Activated naive CD4-positive, alpha-beta T cell treated with anti-CD3 and anti-CD28 coated beads for 36 hours (primary cell): Measurements from ENCODE around the gene DLG2. TPM values are rescaled to one million over a fixed set of nuclear protein-coding genes. Genes with fewer than 3 reads are reported as not detected.

Source experiments
- CTCF ChIA-PET: fragments of 350-600 bp; sonication (Branson Sonifier 250); formaldehyde crosslinking; loops from one replicate; lab custom pipeline; 2021; ENCODE audit warnings: antibody characterized with exemption; lab: Charles Lee
- DNase-seq: peaks from one replicate; pipeline ENCODE4 v3.0.0-alpha.2; 2020
- H3K27ac Mint-ChIP-seq: one replicate; pipeline ENCODE4 v1.8.0; 2021; ENCODE audit warnings: mild to moderate bottlenecking, mixed read lengths
- H3K27me3 Mint-ChIP-seq: one replicate; pipeline ENCODE4 v1.8.0; 2021; ENCODE audit warnings: low read depth, mixed read lengths
- H3K36me3 Mint-ChIP-seq: one replicate; pipeline ENCODE4 v1.8.0; 2021; ENCODE audit warnings: low read depth, mixed read lengths
- H3K4me1 Mint-ChIP-seq: one replicate; pipeline ENCODE4 v1.8.0; 2021; ENCODE audit warnings: low read depth, mixed read lengths
- H3K4me3 Mint-ChIP-seq: one replicate; pipeline ENCODE4 v1.8.0; 2021; ENCODE audit warnings: mild to moderate bottlenecking, moderate library complexity, mixed read lengths
- H3K9me3 Mint-ChIP-seq: one replicate; pipeline ENCODE4 v1.8.0; 2021; ENCODE audit warnings: mixed read lengths
- intact Hi-C: fragments of 100-400 bp; cut with micrococcal nuclease; formaldehyde crosslinking; loops from one replicate; pipeline ENCODE4 v1.15.1; 2023
- total RNA-seq, 2 experiments: library from RNA; stranded (reverse); gene quantifications; one replicate each; pipeline ENCODE4 v1.2.3, GENCODE V29; 2021

DLG2 gene
- total RNA-seq, 2 experiments from 2014 or later = 3.3 to 4.6 TPM

GRCh38 chr11:84757711-84758110 lies 869.4 kb downstream of the DLG2 start:
- no peaks in the 10 kb centered on the region for H3K4me1 Mint-ChIP-seq
- CTCF ChIA-PET = no interaction called here
- no peaks in the 10 kb centered on the region for H3K36me3 Mint-ChIP-seq
- H3K9me3 Mint-ChIP-seq = peaks cover 12% of the 10 kb centered on the region
- H3K4me3 Mint-ChIP-seq = no peak overlapping the region
- no peak for DNase-seq
- no peak overlapping the region for H3K27ac Mint-ChIP-seq
- intact Hi-C loops = no loop called here
- no peaks in the 10 kb centered on the region for H3K27me3 Mint-ChIP-seq

GRCh38 chr11:84751371-84751770 lies 875.8 kb downstream of the DLG2 start:
- Mint-ChIP-seq H3K27me3 (no peaks in the 10 kb centered on the region), H3K9me3 (peaks cover 15% of the 10 kb centered on the region), H3K27ac (no peak overlapping the region), H3K36me3 (no peaks in the 10 kb centered on the region), H3K4me3 (no peak overlapping the region), H3K4me1 (peaks cover 5% of the 10 kb centered on the region)
- CTCF ChIA-PET = no interaction called here
- DNase-seq = no peak
- intact Hi-C loops = no loop called here

DNA sequence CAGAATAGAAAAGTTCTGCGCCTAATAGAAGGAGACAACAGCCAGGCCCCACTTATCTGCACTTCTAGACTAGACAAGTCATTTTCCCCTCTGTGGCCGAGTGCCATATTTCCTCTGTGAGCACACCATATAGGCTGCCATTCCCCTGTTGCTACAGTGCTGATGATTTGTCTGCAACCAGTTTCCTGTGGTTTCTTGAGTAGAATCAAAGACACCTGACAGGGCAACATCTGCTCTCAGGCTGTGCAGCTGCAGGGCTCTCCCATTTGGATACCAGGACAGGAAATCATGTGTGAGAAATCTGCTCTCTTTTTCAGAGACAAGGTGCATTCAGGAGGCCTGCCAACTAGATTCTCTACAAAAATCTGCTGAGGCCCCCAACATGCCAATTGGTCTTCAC lies 879.3 kb downstream of the DLG2 start:
- Mint-ChIP-seq H3K27ac (no peak overlapping the region), H3K27me3 (no peaks in the 10 kb centered on the region), H3K4me1 (peaks cover 5% of the 10 kb centered on the region), H3K4me3 (no peak overlapping the region), H3K36me3 (no peaks in the 10 kb centered on the region), H3K9me3 (peaks cover 12% of the 10 kb centered on the region)
- CTCF ChIA-PET = no interaction called here
- intact Hi-C loops = no loop called here
- DNase-seq = peak; percentile 7

DNA sequence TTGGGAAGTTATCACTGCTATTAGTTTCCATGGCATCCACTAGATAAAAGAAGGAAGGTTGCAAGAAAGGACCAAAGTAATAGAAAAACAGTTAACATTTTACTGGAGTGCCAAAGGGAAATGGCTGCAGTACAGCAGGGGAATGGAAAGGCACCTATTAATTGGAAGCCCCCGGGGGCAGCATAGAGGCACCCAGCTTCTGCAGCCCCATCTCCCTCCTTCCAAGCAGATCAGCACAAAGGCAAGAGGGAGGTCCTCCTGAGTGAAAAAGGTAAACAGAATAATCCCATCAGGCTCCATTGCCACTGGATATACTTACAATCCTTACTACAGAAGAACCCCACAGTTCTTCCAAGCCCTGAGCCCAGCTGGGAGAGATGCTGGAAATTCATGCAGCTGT lies 887.1 kb downstream of the DLG2 start:
- CTCF ChIA-PET = no interaction called here
- intact Hi-C loops = no loop called here
- no peak overlapping the region for H3K27ac Mint-ChIP-seq
- no peak for DNase-seq
- H3K9me3 Mint-ChIP-seq = peaks cover 19% of the 10 kb centered on the region
- no peaks in the 10 kb centered on the region for H3K4me1 Mint-ChIP-seq
- no peaks in the 10 kb centered on the region for H3K36me3 Mint-ChIP-seq
- no peaks in the 10 kb centered on the region for H3K27me3 Mint-ChIP-seq
- H3K4me3 Mint-ChIP-seq = no peak overlapping the region

GRCh38 chr11:84724256-84724655 lies 902.9 kb downstream of the DLG2 start:
- peaks cover 4% of the 10 kb centered on the region for H3K4me1 Mint-ChIP-seq
- CTCF ChIA-PET = no interaction called here
- H3K9me3 Mint-ChIP-seq = peaks cover 15% of the 10 kb centered on the region
- DNase-seq = no peak
- H3K27me3 Mint-ChIP-seq = peaks cover 14% of the 10 kb centered on the region
- no peak overlapping the region for H3K4me3 Mint-ChIP-seq
- intact Hi-C loops = loop anchor here (5.0 kb wide), 1 partner anchor 868 kb away; no protein-coding TSS in a partner anchor
- peaks cover 3% of the 10 kb centered on the region for H3K36me3 Mint-ChIP-seq
- H3K27ac Mint-ChIP-seq = no peak overlapping the region

DNA sequence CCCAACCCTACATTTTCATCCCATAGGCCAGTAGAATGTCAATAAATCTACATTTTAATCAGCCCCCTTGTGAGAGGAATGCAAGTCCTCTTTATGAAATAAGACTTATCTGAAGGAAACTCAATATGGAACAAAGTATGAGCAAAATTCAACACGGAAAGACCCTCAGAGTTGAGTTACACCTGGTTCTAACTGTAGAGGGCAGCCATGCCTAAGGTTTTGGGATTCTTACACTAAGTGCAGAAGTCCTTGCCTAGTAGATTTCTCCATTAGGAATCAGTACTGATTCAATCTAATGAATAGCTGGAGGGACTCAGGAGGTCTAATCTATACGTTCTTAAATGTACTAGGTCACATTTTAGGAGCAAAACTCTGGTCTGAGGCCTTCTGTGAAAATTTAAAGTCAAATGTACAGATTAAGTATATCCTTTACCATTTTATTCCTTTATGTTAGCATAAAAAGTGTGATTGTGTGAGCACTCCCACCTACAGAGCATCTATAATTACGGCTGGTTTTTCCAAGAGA lies 904.5 kb downstream of the DLG2 start:
- H3K27ac Mint-ChIP-seq = no peak overlapping the region
- intact Hi-C loops = loop anchor here (5.0 kb wide), 1 partner anchor 870 kb away; no protein-coding TSS in a partner anchor
- H3K4me1 Mint-ChIP-seq = peaks cover 4% of the 10 kb centered on the region
- no peak for DNase-seq
- H3K36me3 Mint-ChIP-seq = peaks cover 1% of the 10 kb centered on the region
- H3K4me3 Mint-ChIP-seq = no peak overlapping the region
- peaks cover 16% of the 10 kb centered on the region for H3K27me3 Mint-ChIP-seq
- H3K9me3 Mint-ChIP-seq = peaks cover 5% of the 10 kb centered on the region
- CTCF ChIA-PET = interaction anchor here (1.4 kb wide), 1 partner anchor 164 kb away, joined by 3 read pairs; no protein-coding TSS in a partner anchor

DNA sequence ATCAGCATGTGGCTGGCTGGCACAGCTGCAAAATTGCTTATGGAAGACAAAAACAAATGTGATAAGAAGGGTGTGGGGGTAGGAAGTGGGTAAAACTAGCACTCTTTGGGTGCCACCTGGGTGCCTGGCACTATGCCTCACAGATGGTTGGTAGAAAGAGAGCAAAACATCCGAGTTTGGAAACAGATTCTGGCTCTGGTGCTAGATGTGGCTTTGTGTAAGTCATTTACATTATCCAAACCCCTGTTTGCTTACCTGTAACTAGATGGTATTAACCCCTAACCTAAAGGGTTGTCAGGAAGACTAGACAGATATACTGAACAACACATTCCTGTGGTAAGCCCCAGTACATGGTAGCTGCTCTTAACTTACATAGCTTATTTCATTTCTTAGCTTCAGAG lies 905.6 kb downstream of the DLG2 start:
- Mint-ChIP-seq H3K36me3 (peaks cover 1% of the 10 kb centered on the region), H3K27ac (no peak overlapping the region), H3K9me3 (peaks cover 3% of the 10 kb centered on the region), H3K27me3 (peaks cover 16% of the 10 kb centered on the region), H3K4me1 (peaks cover 4% of the 10 kb centered on the region), H3K4me3 (peak overlapping the region; percentile 67)
- intact Hi-C loops = loop anchor here (5.0 kb wide), 1 partner anchor 871 kb away; no protein-coding TSS in a partner anchor
- CTCF ChIA-PET = interaction anchor here (1.4 kb wide), 1 partner anchor 163 kb away, joined by 3 read pairs; no protein-coding TSS in a partner anchor
- no peak for DNase-seq

- CTCF ChIA-PET = no interaction called here
- Mint-ChIP-seq H3K9me3 (peaks cover 3% of the 10 kb centered on the region), H3K4me1 (peaks cover 4% of the 10 kb centered on the region), H3K27ac (no peak overlapping the region), H3K27me3 (peaks cover 16% of the 10 kb centered on the region), H3K36me3 (peaks cover 1% of the 10 kb centered on the region), H3K4me3 (peak overlapping the region; percentile 67)
- intact Hi-C loops = loop anchor here (5.0 kb wide), 1 partner anchor 871 kb away; no protein-coding TSS in a partner anchor
- DNase-seq = peak; percentile 4
These were observed 906.3 kb downstream of the DLG2 start for GRCh38 chr11:84720706-84721402.

DNA sequence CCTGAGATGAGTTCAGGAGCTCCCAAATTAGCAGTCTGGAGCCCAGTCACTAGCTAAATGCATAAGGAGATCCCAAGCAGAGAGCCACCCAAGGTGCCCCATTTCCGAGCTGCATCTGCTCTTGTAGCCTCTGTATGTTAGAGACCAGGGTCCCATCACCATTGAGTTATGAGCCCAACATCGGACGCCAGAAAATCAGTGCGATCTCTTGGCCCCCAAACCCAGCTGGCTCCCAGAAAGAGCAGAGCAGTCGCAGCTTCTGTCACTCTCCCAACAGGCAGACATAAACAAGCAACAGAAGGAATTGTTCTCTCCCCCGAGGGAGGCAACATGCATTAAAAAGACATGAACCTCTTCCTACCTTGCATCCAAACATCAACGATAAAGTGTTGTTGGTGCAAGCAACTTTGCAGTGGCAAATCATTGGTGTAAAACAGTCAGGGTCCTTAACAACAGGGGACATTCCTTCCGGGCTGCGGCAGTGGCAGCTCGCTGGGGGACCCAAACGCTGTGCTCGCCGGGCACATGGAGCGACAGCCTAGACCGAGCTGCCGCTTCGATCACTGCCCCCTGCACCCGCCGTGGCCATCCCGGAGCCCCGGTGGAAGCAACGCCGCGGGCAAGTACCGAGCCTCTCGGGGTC lies 907.1 kb downstream of the DLG2 start:
- no peak for DNase-seq
- Mint-ChIP-seq H3K4me1 (peaks cover 4% of the 10 kb centered on the region), H3K9me3 (peaks cover 3% of the 10 kb centered on the region), H3K27ac (no peak overlapping the region), H3K27me3 (peaks cover 16% of the 10 kb centered on the region), H3K4me3 (peak overlapping the region; percentile 67), H3K36me3 (peaks cover 1% of the 10 kb centered on the region)
- CTCF ChIA-PET = interaction anchor here (0.7 kb wide), 1 partner anchor 156 kb away, joined by 5 read pairs; no protein-coding TSS in a partner anchor
- intact Hi-C loops = loop anchor here (5.0 kb wide), 1 partner anchor 872 kb away; no protein-coding TSS in a partner anchor

DNA sequence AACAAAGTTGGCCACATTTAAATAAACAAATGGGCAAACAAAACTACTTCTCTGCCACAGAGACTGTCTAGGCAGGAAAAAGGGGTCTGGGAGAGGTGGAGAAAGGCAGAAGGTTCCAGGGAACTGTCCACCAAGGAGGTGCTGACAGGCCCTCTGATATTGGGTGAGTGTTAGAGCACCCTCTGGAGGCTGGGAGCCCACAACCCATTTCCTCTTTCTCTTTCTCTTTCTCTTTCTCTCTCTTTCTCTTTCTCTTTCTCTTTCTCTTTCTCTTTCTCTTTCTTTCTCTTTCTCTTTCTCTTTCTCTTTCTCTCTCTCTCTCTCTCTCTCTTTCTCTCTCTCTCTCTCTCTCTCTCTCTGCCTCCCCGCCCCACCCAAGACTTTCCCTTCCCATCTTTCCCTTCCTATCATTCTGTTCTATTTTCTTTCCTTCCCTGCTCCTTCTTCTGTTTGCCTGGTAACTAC lies 912.8 kb downstream of the DLG2 start:
- Mint-ChIP-seq H3K4me3 (peak overlapping the region; percentile 44), H3K9me3 (peaks cover 2% of the 10 kb centered on the region), H3K27ac (no peak overlapping the region), H3K36me3 (no peaks in the 10 kb centered on the region), H3K4me1 (peaks cover 4% of the 10 kb centered on the region), H3K27me3 (peaks cover 3% of the 10 kb centered on the region)
- peak; percentile 66 for DNase-seq
- intact Hi-C loops = loop anchor here (1.0 to 5.0 kb wide), 3 partner anchors 156 to 887 kb away; no protein-coding TSS in a partner anchor
- CTCF ChIA-PET = no interaction called here

DNA sequence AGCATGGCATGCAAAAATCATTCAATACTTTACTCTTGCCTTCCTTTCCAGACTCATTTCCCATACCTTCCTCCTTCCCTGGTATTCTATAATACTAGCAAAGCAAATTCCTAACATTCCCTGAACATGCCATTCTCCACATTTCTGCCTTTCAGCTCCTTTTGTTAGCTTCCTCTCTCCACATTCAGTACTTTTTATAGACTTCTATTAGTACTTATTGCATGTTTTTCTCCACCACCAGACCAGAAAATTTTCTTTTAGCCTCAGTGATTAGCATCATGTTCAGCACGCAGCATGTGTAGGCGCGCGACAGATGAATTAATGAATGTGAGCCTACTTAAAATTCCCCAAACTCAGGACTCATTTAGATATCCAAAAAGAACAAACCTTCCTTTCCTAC lies 935.3 kb downstream of the DLG2 start:
- Mint-ChIP-seq H3K27ac (no peak overlapping the region), H3K9me3 (peaks cover 1% of the 10 kb centered on the region), H3K4me1 (no peaks in the 10 kb centered on the region), H3K4me3 (no peak overlapping the region), H3K36me3 (no peaks in the 10 kb centered on the region), H3K27me3 (no peaks in the 10 kb centered on the region)
- intact Hi-C loops = no loop called here
- DNase-seq = no peak
- CTCF ChIA-PET = no interaction called here

- no peak overlapping the region for H3K4me3 Mint-ChIP-seq
- no peak overlapping the region for H3K27ac Mint-ChIP-seq
- H3K4me1 Mint-ChIP-seq = no peaks in the 10 kb centered on the region
- DNase-seq = no peak
- no peaks in the 10 kb centered on the region for H3K27me3 Mint-ChIP-seq
- peaks cover 3% of the 10 kb centered on the region for H3K9me3 Mint-ChIP-seq
- CTCF ChIA-PET = no interaction called here
- H3K36me3 Mint-ChIP-seq = no peaks in the 10 kb centered on the region
- intact Hi-C loops = no loop called here
These were observed 939.7 kb downstream of the DLG2 start for GRCh38 chr11:84687433-84687832.
